HCT116 (cell line): ENCODE measurements around the gene KRT222.

Experiments used
- CBX3 ChIP-seq: IDR thresholded peaks from 2 replicates; pipeline ENCODE4 v1.6.1; 2012; ENCODE audit warnings: low read depth
- EZH2 ChIP-seq: fragments of 200-600 bp; sonication (generic); IDR thresholded peaks from 2 replicates; pipeline ENCODE4 v1.6.1; 2017; ENCODE audit warnings: antibody characterized with exemption, mixed run types
- POLR2A ChIP-seq: IDR thresholded peaks from 2 replicates; pipeline ENCODE4 v1.7.0; 2011; ENCODE audit warnings: borderline replicate concordance; ENCODE audit not compliant: insufficient read depth, insufficient read length; ENCODE audit errors: extremely low read depth
- POLR2AphosphoS5 ChIP-seq: IDR thresholded peaks from 2 replicates; pipeline ENCODE4 v1.6.1; 2011; ENCODE audit warnings: mild to moderate bottlenecking, low read depth, low read length, moderate library complexity
- SIN3A ChIP-seq: IDR thresholded peaks from 2 replicates; pipeline ENCODE4 v1.6.1; 2012; ENCODE audit warnings: low read depth
- TCF7L2 ChIP-seq: IDR thresholded peaks from 2 replicates; pipeline ENCODE4 v1.7.0; 2011; ENCODE audit warnings: borderline replicate concordance, inconsistent platforms; ENCODE audit not compliant: insufficient read depth, insufficient read length; ENCODE audit errors: extremely low read depth
- YY1 ChIP-seq: IDR thresholded peaks from 2 replicates; pipeline ENCODE4 v1.6.1; 2011; ENCODE audit warnings: low read length, low read depth, moderate library complexity, mild to moderate bottlenecking; ENCODE audit not compliant: insufficient replicate concordance; ENCODE audit errors: extremely low read depth
- ZFX ChIP-seq: fragments of 450-650 bp; IDR thresholded peaks from 2 replicates; pipeline ENCODE4 v1.6.1; 2017
- TF ChIP-seq, protein P1 (sequence below): IDR thresholded peaks from 2 replicates; pipeline ENCODE4 v1.6.1; 2012
- TF ChIP-seq, protein P2 (sequence below), 3 experiments: fragments of 200-600 bp in 1 of 3; sonication (generic) in 1 of 3; IDR thresholded peaks in 2 of 3; conservative IDR thresholded peaks in 1 of 3; 2 replicates each; pipeline ENCODE4 v1.5.1; 2012 to 2017; ENCODE audit warnings: low read depth in 2 of 3, low read length in 2 of 3, antibody characterized with exemption in 1 of 3, borderline replicate concordance in 1 of 3, control low read depth in 1 of 3, mild to moderate bottlenecking in 1 of 3, mixed read lengths in 1 of 3, mixed run types in 1 of 3, moderate library complexity in 1 of 3; ENCODE audit not compliant: insufficient read depth in 1 of 3

DNA sequence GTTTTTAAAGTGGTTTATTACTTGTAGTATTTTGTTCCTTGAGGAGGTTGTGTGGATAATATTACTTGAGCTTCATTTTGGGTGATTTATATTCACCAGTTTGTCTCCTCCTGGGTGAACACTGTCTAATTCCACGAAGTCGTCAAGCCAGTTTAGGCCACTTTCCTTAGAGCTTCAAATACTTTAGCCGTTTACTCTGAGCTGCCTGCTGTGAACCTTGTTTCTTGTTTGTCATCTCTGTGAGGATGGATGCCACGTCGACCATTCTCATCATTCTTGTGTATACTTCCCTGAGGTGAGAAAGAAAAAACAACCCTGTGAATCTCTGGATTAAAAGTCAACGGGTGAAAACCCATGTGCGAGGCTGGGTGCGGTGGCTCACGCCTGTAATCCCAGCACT, 29.6 kb upstream of the KRT222 start:
- TF ChIP-seq TCF7L2 = no peak
- no peak for TF ChIP-seq POLR2AphosphoS5
- TF ChIP-seq, protein P1, sequence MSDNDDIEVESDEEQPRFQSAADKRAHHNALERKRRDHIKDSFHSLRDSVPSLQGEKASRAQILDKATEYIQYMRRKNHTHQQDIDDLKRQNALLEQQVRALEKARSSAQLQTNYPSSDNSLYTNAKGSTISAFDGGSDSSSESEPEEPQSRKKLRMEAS = no peak
- no peak for TF ChIP-seq SIN3A
- no peak for TF ChIP-seq YY1
- TF ChIP-seq, protein P2, sequence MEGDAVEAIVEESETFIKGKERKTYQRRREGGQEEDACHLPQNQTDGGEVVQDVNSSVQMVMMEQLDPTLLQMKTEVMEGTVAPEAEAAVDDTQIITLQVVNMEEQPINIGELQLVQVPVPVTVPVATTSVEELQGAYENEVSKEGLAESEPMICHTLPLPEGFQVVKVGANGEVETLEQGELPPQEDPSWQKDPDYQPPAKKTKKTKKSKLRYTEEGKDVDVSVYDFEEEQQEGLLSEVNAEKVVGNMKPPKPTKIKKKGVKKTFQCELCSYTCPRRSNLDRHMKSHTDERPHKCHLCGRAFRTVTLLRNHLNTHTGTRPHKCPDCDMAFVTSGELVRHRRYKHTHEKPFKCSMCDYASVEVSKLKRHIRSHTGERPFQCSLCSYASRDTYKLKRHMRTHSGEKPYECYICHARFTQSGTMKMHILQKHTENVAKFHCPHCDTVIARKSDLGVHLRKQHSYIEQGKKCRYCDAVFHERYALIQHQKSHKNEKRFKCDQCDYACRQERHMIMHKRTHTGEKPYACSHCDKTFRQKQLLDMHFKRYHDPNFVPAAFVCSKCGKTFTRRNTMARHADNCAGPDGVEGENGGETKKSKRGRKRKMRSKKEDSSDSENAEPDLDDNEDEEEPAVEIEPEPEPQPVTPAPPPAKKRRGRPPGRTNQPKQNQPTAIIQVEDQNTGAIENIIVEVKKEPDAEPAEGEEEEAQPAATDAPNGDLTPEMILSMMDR (IDR thresholded peaks at IDR 0.05 in 2 of 3, conservative IDR thresholded peaks at IDR 0.05 in 1 of 3; ENCODE audit: borderline replicate concordance in 1 of 3, insufficient read depth in 1 of 3, low read depth in 2 of 3, low read length in 2 of 3) = no peak
- TF ChIP-seq POLR2A = no peak
- TF ChIP-seq ZFX = no peak
- no peak for TF ChIP-seq CBX3
- TF ChIP-seq EZH2 = no peak
